SH-SY5Y (cell line): ENCODE measurements around the gene MMP3.

Experiments
- GATA2 ChIP-seq: IDR thresholded peaks from 2 replicates; pipeline ENCODE4 v1.6.1; 2011; ENCODE audit warnings: mild to moderate bottlenecking, low read depth, low read length
- GATA3 ChIP-seq: IDR thresholded peaks from 2 replicates; pipeline ENCODE4 v1.6.1; 2011; ENCODE audit warnings: low read depth, mild to moderate bottlenecking, low read length, moderate library complexity

- TF ChIP-seq GATA3 (no peak), GATA2 (no peak)
Observed at GRCh38 chr11:102831128-102831488, 12.3 kb downstream of the MMP3 start.
